NOMO-1 (cell line): ENCODE data around the gene SNX11.

Source experiments
- DNase-seq, 2 experiments: peaks; one replicate each; lab custom pipeline; 2025; ENCODE audit not compliant: unreplicated experiment in 2 of 2; lab: John Stamatoyannopoulos, UW

The SNX11 gene

GRCh38 chr17:48095611-48096010 is 12.0 kb upstream of the SNX11 start:
- no peak for DNase-seq

DNA sequence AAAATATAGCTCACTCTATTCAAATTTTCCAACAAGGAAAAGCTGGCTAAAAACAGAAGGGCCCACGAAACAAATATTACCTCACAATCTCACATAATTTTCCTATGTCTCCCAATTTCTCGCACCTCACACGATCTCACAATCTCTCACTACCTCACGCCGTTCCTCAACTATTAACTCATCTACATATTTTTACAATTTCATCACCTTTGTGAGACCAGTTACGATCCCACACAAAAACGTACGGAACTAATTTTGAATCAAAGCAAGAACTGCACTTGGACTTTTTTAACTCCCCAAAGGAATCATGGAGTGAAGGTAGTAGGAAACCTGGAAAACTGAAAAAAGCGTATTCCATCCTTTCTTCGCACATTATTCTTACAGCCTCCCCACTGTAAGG is 7.4 kb upstream of the SNX11 start:
- DNase-seq: no peak

GRCh38 chr17:48100591-48101011 is 7.0 kb upstream of the SNX11 start:
- no peak for DNase-seq

DNA sequence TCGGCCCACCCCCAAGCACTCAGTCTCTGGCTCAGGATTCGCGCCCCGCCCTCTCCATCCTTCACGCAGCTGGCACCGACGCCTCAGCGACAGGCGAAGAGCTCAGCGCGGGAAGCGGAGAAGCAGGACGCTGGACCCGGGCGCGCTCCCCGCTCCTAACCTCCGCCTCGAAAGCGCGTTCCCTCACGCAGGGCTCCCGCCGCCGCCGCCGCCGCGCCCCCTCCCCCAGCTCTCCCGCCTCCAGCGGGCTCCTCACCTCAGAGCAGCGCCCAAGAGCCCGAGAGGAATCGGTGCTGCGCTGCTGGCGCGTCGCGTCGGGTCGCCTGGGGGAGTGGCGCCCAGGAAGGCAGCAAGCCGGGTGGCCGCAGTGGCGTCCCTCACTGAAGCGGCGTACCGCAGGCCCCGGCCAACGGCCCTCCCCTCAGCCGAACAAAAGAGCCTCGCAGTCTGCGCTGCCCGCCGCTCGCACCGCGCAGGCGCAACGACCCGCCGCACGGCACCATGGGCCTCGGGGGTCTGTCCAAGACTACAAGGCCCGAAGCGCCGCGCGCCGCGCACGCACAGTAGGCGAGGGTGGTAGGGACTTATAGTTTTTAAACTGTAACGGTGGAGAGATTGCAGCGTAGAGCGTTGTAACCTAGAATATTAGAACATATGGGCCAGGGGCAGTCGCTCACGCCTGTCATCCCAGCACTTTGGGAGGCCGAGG is 6.4 kb upstream of the SNX11 start, which contains the start of gene CBX1:
Gene CBX1 (minus strand): TSS at position 467 of the 709 bp plus-strand sequence. CDS start 24,474 bp downstream, outside the sequence.
- peak; percentile 86 to 89 for DNase-seq

GRCh38 chr17:48102043-48102750 is 5.4 kb upstream of the SNX11 start:
- DNase-seq: peak in 1 of 2 experiments; percentile 21

DNA sequence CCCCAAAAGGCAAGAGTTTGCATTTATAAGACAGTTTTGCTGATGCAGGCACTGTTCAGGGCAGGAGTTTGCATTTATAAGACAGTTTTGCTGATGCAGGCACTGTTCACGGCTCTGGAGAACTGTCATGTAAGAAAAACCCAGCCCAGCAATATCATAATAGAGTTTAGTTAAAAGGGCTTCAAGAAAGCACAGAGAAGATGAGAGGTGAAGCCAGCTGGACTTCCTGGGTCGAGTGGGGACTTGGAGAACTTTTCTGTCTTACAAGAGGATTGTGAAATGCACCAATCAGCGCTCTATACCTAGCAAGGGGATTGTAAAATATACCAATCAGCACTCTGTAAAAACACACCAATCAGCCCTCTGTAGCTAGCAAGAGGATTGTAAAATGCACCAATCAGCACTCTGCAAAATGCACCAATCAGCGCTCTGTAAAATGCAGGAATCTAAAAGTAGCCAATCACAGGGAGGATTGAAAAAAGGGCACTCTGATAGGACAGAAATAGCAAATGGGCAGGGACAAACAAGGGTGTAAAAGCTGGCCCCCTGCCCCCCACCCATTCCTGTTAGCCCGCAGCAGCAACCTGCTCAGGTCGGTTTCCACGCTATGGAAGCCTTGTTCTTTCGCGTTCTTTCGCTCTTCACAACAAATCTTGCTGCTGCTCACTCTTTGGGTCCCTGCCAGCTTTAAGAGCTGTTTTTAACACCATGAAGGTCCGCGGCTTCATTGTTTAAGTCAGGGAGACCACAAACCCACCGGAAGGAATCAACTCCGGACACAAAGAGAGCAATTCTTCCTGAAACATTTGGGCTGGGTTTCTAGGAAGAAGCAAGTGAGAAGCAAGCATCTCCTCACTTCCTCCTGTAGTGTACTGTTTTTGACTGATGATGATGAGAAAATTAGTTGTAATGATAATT is 4.5 kb upstream of the SNX11 start:
- peak in 1 of 2 experiments; percentile 36 for DNase-seq

DNA sequence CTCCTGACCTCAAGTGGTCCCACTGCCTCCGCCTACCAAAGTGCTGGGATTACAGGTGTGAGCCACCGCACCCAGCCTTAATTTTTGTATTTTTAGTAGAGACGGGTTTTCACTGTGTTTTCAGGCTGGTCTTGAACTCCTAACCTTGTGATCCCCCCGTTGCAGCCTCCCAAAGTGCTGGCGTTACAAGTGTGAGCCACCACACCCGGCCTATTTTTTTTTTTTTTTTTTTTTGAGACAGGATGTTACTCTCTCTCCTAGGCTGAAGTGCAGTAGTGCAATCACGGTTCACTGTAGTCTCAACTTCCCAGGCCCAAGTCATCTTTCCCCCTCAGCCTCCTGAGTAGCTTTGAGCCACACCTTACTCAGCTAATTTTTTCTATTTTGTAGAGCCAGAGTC is 3.1 kb upstream of the SNX11 start:
- no peak for DNase-seq

DNA sequence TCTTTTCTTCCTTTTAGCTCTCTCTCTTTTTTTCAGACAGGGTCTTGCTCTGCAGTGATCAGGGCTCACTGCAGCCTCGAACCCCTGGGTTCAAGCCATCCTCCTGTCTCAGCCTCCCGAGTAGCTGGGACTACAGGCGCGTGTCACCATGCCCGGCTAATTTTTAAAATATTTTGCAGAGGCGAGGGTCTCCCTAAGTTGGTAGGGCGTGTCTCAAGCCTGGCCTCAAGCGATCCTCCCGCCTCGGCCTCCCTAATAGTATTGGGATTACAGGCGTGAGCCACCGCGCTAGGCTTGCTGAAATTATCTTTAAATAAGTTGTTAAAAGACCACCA is 797 bp upstream of the SNX11 start:
- DNase-seq: no peak

- DNase-seq: no peak
Measured at GRCh38 chr17:48110761-48111160, 3.2 kb downstream of the SNX11 start.

DNA sequence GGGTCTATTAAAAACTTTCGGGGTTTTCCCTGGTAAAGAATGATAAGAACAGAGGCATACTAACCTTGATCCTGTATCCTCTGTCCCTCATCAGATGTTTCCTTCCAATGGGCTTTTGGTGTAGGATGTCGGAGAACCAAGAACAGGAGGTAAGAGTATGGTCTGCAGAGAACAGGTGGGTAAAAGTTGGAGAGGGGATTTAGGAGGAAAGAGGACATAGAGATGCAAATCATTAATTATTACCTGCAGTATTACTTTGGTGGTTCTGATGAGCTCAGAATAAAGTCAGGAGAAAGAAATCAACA is 4.3 kb downstream of the SNX11 start:
- DNase-seq: no peak

GRCh38 chr17:48113201-48113676 is 5.7 kb downstream of the SNX11 start:
- peak; percentile 82 to 85 for DNase-seq

DNA sequence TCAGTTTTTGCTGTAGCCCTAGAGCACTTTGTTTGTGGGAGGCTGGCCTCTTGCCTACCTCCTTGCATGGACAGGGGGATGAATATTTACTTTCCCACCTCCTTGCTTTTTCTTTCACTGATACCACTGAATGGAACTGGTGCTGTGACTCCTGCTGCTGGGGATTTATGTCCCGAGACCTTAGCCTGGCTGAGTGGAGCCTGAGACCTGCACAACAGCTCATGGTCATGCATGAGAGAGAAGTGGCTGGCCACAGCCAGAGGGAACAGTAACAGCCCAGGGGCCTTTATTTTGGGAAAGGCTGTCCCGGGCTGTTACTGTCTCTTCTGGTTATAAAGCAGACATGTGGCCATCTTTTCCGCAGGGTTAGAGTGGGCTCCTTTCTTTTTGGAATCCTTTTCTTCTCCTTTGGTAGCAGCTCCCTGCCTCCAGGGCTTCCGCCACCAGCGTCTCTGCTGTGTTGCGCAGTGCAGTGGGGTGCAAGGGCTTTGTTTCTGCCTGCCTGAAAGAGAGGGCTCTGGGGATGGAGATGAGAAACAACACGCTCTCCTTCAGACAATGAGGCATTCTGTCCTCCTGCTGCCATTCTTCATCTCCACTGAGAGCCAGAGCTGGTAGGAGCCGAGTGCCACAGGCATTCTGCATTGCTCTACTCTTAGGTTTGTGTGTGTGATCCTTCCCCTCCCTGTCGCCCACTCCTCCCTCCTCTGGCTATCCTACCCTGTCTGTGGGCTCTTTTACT is 14.5 kb downstream of the SNX11 start:
- DNase-seq: no peak

DNA sequence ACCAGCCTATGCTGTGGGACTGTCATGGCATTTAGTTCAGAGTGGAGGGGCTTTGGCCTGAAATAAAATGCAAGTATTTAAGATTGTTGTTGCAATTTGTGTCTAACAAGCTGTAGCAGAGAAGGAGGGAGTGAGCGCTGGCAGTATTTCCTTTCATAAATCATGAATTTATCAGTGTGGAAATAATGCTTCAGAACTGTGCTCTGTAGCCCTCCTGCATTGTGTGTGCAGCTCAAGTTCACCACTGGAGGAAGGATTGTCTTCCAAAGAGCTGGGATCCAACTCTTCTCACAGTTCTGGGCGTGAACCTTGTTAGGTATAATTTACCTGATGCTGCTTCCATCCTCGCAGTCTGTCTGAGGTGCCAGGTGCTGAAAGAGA is 15.1 kb downstream of the SNX11 start:
- no peak for DNase-seq

GRCh38 chr17:48123111-48123510 is 15.5 kb downstream of the SNX11 start:
- DNase-seq: no peak

- no peak for DNase-seq
Measured at GRCh38 chr17:48123776-48124388, 16.3 kb downstream of the SNX11 start.

- DNase-seq: no peak
Measured at GRCh38 chr17:48125829-48126531, 18.4 kb downstream of the SNX11 start.

DNA sequence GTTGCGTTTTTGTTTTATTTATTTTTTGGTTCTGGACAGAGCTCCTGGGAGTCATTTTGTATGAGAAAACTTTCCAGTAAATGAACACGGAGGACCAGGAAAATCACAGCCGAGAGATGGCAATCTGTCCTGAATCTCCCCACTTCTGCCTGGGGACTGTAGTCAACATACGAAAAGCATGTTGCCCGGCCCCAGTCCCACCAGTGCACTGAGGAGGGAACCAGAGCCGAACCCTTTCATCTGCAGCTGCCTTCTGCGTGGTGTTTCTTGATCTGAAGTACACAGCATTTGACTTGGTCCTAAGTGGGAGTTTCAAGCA is 18.9 kb downstream of the SNX11 start:
- no peak for DNase-seq

GRCh38 chr17:48127371-48128051 is 19.9 kb downstream of the SNX11 start:
- no peak for DNase-seq

DNA sequence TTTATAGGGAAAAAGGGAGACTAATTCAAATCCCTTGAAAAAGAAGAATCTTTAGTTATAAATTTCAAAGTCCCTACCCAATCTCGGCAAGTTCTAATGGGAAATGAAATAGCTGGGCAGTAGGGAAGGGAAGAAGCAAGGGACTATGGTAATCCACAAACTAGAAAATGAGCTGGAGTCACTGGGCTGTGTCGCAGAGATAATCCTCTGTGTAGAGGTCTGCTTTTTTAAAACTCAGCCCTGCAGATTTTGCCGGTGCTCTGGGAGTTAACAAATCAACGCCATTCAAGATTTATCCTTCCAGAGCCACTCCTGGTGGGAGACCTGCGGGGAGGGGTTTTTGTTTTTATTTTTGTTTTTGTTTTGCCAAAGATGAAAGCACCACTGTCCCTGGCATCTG is 20.8 kb downstream of the SNX11 start:
- no peak for DNase-seq
